GM12878 (cell line): Measurements from ENCODE around the gene CYP8B1.

Experiments
- CBFB ChIP-seq: IDR thresholded peaks from 2 replicates; pipeline ENCODE4 v1.6.1; 2016; ENCODE audit warnings: antibody characterized with exemption, low read depth
- CEBPB ChIP-seq, 2 experiments: fragments of 150-350 bp in 1 of 2; IDR thresholded peaks; 2 replicates each; pipeline ENCODE4 v1.6.1; 2012 to 2014; ENCODE audit warnings: low read depth in 2 of 2, low read length in 2 of 2, borderline replicate concordance in 1 of 2, inconsistent platforms in 1 of 2
- MYC ChIP-seq: IDR thresholded peaks from 2 replicates; pipeline ENCODE4 v1.6.1; 2011; ENCODE audit warnings: mild to moderate bottlenecking, low read length, moderate library complexity, inconsistent platforms; ENCODE audit not compliant: insufficient read depth, insufficient replicate concordance, insufficient read length, severe bottlenecking
- NRF1 ChIP-seq: conservative IDR thresholded peaks from 2 replicates; pipeline ENCODE4 v1.6.1; 2011; ENCODE audit warnings: mild to moderate bottlenecking, low read depth, low read length, improper control_type of control experiment
- POLR2A ChIP-seq: IDR thresholded peaks from 2 replicates; pipeline ENCODE4 v1.6.1; 2011; ENCODE audit warnings: low read depth, mild to moderate bottlenecking, low read length
- PRDM15 ChIP-seq: fragments of 450-650 bp; formaldehyde crosslinking; IDR thresholded peaks from 2 replicates; pipeline ENCODE4 v1.4.0; 2020; ENCODE audit warnings: mild to moderate bottlenecking, moderate library complexity
- RFX5 ChIP-seq: IDR thresholded peaks from 2 replicates; pipeline ENCODE4 v1.6.1; 2011; ENCODE audit warnings: low read depth, low read length, improper control_type of control experiment
- STAT3 ChIP-seq: IDR thresholded peaks from 2 replicates; pipeline ENCODE4 v1.6.1; 2011; ENCODE audit warnings: low read depth, low read length, improper control_type of control experiment
- TF ChIP-seq, protein P1 (sequence below): IDR thresholded peaks from 2 replicates; pipeline ENCODE4 v1.6.1; 2011; ENCODE audit warnings: borderline replicate concordance, low read depth, mild to moderate bottlenecking, moderate library complexity, low read length; ENCODE audit not compliant: insufficient read depth, poor library complexity, severe bottlenecking
- TF ChIP-seq, protein P2 (sequence below), 3 experiments: IDR thresholded peaks in 2 of 3; conservative IDR thresholded peaks in 1 of 3; 2 replicates each; pipeline ENCODE4 v1.5.1; 2011; ENCODE audit warnings: low read depth in 3 of 3, low read length in 3 of 3, mild to moderate bottlenecking in 3 of 3, control low read depth in 2 of 3, moderate library complexity in 2 of 3, inconsistent platforms in 1 of 3, mixed read lengths in 1 of 3; ENCODE audit not compliant: control insufficient read depth in 2 of 3, insufficient read depth in 1 of 3; ENCODE audit errors: extremely low read depth in 1 of 3

DNA sequence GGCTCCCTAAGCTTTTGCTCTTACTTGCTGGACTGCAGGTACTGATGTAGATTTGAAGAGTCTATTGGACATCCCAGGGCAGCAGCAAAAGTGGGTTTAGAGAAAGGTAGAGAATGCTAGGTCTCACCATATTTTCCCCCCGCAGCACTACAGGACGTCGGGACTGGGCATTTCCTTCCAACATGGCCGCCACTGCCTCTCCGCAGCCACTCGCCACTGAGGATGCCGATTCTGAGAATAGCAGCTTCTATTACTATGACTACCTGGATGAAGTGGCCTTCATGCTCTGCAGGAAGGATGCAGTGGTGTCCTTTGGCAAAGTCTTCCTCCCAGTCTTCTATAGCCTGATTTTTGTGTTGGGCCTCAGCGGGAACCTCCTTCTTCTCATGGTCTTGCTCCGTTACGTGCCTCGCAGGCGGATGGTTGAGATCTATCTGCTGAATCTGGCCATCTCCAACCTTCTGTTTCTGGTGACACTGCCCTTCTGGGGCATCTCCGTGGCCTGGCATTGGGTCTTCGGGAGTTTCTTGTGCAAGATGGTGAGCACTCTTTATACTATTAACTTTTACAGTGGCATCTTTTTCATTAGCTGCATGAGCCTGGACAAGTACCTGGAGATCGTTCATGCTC is 11.2 kb downstream of the CYP8B1 start:
- no peak for TF ChIP-seq NRF1
- TF ChIP-seq POLR2A, result no peak
- no peak for TF ChIP-seq CBFB
- TF ChIP-seq PRDM15 (CRISPR knock-in tag), result no peak
- TF ChIP-seq, protein P1, sequence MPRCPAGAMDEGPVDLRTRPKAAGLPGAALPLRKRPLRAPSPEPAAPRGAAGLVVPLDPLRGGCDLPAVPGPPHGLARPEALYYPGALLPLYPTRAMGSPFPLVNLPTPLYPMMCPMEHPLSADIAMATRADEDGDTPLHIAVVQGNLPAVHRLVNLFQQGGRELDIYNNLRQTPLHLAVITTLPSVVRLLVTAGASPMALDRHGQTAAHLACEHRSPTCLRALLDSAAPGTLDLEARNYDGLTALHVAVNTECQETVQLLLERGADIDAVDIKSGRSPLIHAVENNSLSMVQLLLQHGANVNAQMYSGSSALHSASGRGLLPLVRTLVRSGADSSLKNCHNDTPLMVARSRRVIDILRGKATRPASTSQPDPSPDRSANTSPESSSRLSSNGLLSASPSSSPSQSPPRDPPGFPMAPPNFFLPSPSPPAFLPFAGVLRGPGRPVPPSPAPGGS, result no peak
- TF ChIP-seq MYC, result no peak
- no peak for TF ChIP-seq STAT3
- TF ChIP-seq CEBPB (IDR thresholded peaks at IDR 0.05; ENCODE audit: borderline replicate concordance in 1 of 2, low read depth in 2 of 2, low read length in 2 of 2), result no peak
- no peak for TF ChIP-seq RFX5
- TF ChIP-seq, protein P2, sequence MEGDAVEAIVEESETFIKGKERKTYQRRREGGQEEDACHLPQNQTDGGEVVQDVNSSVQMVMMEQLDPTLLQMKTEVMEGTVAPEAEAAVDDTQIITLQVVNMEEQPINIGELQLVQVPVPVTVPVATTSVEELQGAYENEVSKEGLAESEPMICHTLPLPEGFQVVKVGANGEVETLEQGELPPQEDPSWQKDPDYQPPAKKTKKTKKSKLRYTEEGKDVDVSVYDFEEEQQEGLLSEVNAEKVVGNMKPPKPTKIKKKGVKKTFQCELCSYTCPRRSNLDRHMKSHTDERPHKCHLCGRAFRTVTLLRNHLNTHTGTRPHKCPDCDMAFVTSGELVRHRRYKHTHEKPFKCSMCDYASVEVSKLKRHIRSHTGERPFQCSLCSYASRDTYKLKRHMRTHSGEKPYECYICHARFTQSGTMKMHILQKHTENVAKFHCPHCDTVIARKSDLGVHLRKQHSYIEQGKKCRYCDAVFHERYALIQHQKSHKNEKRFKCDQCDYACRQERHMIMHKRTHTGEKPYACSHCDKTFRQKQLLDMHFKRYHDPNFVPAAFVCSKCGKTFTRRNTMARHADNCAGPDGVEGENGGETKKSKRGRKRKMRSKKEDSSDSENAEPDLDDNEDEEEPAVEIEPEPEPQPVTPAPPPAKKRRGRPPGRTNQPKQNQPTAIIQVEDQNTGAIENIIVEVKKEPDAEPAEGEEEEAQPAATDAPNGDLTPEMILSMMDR (IDR thresholded peaks at IDR 0.05 in 2 of 3, conservative IDR thresholded peaks at IDR 0.05 in 1 of 3; ENCODE audit: control insufficient read depth in 2 of 3, extremely low read depth in 1 of 3, insufficient read depth in 1 of 3, low read depth in 3 of 3, low read length in 3 of 3), result no peak
